Esophagus mucosa (tissue), 1 donor: Measurements from ENCODE around the gene DNAJC1. TPM values are rescaled to one million over a fixed set of nuclear protein-coding genes. Genes with fewer than 3 reads are reported as not detected.

Source experiments
- ATAC-seq: fragments of 200-7000 bp; cut with Tn5 transposase; one replicate; pipeline ENCODE4 v1.9.1; 2020
- total RNA-seq: library from RNA; stranded (reverse); gene quantifications from one replicate; pipeline ENCODE4 v1.2.4, GENCODE V29; 2023
- donor health status: DM: yes; HTN: yes; CAD: no.

Gene DNAJC1
- total RNA-seq, 1 donor from 2014 or later: 13.6 TPM

DNA sequence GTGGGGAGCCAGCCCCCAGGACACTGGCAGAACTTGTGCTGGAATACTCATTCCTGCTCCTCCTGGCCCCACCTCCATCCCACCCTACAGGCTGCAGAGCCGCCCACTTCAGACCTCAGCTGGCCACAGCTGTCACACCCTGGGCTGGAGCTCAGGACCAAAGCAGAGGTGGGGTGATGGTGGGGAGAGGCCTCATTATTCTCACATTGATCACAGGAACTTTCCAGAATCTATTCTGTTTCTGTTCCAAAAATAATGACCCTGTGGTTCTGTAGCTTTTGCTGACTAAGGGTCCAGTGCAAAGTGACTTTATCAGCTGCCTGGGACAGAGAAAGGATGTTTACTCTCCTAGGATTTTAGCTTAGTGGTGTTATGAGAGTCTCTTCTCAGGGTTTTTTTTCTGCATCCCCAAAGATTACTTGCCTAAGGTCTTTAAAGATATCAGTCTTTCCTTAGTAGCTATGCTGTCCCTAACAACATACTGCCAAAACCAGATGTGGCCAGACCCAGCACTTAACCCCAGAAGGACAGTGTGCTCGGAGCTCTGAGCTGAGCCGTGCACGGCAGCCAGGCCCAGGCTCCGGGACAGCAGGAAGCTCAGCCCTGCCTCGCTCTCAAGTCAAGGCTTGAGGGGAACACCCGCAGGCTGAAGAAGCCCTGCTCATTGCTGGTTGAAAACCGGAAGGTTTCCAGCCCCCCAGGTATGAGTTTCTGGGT is 246.2 kb downstream of the DNAJC1 start:
- no peak for ATAC-seq

DNA sequence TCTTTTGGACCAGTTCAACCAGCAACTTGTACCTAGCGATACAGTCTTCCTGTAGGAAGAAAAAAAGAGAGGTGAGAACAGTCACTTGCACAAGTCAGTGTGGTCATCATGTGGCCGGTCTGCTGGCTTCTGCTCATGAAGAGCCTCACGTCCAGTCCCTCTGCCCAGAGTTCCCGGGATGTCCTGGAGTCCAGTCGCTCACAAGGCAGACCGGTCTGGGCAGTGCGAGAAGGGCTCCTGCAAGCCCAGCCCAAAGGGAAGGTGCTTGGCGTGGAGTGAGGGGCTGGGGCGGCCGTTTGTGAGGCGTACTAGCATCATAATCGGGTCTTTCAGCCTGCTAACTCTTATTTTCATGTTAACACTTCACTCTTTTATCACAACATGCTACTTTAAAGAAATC is 246.8 kb downstream of the DNAJC1 start:
- ATAC-seq: no peak

DNA sequence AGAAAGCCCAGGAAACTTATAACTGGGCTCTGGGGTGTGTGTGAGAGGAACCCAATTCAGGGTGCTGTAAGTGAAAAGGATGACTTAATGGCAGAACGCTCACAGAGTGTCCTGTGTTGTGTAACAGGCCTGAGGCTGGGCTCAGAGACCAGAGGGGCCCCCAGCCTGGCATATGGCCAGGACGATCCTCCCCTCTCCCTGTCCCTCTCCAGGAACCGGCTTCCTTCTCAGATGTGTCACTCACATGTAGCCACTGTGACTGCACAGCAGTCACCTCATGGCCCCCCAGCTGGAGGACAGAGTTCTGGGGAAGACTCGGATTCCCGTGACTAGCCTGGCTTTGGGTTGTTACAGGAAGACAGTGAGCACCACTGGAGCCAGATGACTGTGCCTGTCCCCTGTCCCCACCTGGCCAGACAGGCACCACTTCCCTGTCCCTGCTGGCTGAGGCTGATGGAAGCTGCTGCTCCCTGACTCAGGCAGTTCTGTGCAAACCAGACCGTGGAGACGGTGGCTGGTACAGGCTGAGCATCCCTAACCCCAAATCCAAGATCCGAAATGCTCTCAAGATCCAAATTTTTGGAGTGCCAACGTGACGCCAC is 249.0 kb downstream of the DNAJC1 start:
- ATAC-seq: no peak

DNA sequence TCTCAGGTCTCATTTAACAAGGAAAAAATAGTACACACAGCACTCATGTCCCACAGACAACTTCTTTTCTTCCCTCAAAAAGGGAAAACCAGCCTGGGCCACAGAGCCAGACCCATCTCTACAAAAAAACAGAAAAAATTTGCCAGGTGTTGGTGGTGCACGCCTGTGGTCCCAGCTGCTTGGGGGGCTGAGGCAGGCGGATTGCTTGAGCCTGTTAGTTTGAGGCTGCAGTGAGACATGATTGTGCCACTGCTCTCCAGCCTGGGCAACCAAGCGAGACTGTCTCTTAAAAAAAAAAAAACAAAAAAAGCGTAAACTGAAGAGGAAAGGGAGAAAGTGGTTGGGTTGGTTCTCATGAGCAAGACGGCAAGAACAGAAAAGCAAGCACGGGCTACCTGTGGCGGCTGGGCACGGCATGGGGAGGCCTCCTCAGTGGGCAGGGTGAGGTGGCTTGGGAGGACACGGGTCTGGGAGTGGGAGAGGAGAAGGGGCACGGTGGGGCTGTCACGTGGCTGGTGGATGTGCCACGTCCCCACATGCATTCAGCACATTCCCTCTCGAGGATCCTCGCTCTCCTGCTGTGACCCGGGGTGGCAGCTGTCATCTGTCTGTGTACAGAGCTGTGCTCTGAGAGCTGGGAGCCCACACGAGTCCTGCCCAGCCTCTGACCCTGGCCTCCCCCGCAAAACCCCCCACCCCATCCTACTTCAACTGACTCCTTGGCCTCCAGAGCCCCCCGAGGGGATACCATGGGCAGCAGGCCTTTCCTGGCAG is 249.8 kb downstream of the DNAJC1 start:
- no peak for ATAC-seq

DNA sequence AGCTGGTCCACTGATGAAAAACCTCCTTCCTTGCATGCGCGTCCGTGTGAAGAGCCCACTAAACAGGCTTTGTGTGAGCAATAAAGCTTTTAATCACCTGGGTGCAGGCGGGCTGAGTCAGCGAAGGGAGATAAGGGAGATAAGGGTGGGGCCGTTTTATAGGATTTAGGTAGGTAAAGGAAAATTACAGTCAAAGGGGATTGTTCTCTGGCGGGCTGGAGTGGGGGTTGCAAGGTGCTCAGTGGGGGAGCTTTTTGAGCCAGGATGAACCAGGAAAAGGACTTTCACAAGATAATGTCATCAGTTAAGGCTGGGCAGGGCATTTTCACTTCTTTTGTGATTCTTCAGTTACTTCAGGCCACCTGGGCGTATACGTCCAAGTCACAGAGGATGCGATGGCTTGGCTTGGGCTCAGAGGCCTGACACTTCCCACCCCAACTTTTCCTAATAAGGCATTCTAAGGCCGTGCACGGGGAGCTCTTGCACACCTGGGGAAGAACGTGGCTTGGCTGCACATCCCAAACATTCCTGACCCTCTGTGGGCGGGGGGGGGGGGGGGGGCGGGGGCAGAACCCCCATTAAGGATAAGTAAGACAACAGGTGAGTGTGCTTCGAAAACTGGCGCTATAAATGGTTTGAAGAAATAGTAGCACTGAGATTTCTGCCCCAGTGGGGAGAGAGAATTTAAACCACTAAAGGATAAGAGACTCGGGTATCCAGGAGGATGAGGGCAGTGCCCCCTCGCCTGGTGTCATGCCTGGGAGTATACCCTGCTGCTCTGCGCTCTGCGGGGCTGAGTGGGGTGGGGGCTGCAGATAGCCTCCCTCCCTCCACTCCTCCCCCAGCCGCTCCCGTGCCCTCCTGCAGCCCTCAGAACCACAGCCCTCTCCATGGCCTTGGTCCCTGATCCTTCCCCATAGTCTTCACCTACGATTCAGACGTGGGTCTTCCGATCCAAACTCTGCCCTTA is 251.9 kb downstream of the DNAJC1 start:
- ATAC-seq: no peak

DNA sequence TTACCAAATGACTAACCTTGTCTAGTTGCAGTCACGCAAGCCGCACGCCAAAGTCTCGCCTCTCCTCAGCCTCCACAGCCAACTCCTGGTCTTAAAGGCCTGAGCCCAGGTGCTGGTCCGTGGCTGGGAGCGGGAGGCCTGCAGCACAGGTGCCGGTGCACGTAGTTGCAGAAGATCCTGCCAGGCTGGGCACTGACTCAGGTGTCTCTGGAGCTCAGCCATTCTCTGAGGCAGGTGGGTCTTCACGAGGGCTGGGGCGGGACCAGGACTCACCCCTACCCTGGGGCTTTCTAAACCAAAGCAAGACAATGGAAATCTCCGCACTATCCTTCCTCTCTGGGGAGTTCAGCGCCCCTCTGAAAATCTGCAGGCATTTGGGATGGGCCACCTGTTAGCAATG is 253.1 kb downstream of the DNAJC1 start:
- peak; percentile 73 for ATAC-seq

DNA sequence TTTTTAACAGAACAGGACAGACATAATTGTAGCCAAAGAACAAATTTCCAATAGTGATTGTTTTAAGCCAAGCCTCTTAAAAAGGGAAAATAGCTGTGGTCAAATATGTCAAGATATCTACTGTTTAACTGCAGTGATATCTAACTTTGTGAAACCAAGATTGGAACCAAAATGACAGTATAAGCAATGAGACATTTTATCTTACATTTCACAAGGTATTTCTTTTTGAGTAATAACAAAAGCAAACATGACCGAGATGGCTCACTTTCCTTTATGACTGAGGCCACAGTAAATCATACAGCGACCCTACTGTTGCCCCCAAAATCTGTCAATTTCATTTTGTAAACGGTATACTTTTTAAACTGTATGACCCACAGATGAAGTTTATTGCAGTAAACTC is 253.7 kb downstream of the DNAJC1 start:
- ATAC-seq: no peak

DNA sequence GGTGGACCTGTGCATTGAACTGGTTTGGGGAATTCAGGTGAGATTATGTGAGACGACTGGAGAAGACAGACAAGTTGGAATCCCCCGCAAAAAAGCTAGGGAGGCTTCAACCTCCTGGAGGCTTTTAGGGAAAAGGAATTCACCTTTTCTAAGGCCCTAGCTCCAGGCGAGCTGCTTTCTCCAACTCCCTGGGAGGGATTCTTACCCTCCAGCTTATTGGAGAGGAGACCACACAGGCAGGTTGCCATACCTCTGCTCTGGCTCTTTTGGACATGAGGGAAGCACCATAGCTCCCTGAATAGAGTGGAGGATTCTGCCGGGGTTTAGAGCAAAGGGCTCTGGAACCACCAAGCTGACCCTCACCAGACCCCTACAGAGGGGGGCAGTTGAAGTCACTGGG is 255.7 kb downstream of the DNAJC1 start:
- no peak for ATAC-seq

DNA sequence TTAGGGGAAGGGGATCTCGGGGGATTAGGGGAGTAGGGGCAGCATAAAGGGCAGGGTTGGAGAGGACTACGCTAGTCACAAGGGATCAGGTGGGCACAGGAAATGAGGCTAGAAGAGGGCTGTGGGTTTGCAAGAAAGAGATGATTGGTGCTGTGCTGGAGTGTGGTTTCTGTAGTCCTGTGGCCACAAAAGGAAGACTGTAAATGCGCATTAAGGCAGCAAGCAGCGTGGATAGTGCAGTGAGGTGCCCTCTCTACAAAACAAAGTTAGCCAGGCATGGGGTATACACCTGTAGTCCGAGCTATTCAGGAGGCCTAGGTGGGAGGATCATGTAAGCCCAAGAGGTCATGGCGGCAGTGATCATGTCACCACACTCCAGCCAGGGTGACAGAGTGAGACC is 257.4 kb downstream of the DNAJC1 start:
- no peak for ATAC-seq

DNA sequence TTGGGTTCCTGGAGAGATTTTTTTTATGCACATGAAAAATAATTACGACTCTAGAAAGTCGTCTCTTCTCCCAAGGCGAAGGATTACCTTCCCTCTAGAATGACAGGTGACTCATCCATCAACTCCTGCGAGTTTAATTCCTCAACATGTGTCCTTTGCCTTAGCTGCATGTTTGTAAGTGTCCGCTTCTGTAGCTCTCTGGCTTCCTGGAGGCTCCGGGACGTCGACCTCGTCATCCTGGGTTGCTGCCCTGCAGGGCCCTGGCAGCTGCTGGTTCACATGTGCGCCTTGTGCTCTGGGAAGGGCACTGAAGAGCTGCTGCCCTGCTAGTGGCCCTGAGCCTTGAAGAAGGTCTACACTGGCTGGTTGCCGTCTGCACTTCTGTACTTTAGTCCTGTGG is 259.3 kb downstream of the DNAJC1 start:
- peak; percentile 89 for ATAC-seq

DNA sequence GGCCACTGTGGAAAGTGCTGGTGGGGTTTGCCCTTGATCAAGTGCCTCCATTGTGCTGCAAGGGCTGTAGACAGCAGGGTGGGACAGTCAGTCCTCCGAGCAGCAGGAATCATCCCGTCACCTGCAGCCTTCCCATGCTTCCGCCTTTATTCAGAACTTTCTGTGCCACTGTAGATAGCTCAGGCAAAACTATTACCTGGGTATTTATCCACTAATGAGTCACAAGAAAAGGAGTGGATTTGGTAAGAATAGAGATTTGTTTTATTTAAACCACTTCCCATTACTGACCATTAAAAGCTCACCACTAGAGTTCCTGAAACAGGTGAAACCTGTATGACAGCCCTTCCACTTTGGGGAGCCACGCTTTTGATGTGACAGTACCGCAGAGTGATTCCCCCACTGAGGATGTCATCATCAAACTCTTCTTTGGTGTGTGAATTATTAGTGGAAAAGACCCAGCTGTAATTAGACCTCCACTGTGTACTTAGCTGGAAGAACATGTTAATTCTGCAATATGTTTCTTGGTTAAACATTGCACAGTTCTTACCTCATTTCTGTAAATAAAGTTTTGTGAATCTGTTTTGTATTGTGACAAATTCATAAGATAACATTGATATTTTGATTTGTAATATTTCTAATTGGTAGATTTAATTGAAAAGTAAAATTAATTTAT is 260.7 kb downstream of the DNAJC1 start:
- peak; percentile 75 for ATAC-seq

DNA sequence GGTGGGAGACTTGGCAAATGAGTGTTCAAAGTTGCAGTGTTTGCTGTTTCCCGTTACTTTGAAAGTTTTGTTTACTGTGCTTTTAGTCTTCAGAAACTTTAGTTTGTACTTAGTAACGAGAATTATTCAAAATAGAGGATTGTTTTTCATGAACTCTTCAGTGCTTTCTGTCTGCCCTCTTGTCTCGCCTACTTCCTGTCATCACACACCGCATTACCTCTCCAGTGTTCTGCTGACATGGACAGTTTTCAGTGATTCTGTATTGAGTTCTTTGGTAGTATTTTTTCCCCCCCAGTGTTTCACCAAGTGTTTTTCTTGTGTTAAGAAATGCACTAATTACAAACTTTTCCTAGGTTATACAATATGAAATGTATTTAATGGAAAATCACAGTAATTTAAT is 262.5 kb downstream of the DNAJC1 start:
- ATAC-seq: no peak

DNA sequence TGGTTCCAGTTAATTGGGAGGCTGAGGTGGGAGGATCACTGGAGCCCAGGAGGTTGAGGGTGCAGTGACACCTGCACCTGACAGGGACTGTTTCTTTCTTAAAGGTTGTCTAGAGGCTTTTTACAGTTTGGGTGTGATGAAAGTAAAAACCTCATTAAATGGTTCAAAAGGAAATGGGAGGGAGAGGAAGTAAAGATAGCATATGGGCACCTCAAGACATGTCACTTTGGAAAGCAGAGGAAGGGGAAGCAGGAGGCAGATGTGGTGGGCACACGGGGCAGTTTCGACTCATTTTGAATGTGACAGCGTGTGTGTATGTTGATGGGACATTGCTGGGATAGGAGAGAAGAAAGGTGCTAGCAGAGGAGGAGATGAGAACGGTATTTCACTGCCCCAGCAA is 266.4 kb downstream of the DNAJC1 start:
- ATAC-seq: no peak

DNA sequence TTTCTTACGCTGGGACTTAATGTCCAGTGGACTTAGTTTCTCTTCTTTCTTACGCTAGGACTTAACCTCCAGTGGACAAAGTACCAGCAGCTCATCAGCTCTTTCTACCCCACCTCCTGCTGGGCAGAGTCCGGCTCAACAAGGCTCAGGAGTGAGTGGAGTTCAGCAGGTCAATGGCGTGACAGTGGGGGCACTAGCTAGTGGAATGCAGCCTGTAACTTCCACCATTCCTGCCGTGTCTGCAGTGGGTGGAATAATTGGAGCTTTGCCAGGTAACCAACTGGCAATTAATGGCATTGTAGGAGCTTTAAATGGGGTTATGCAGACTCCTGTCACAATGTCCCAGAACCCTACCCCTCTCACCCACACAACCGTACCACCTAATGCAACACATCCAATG is 269.8 kb downstream of the DNAJC1 start:
- no peak for ATAC-seq

DNA sequence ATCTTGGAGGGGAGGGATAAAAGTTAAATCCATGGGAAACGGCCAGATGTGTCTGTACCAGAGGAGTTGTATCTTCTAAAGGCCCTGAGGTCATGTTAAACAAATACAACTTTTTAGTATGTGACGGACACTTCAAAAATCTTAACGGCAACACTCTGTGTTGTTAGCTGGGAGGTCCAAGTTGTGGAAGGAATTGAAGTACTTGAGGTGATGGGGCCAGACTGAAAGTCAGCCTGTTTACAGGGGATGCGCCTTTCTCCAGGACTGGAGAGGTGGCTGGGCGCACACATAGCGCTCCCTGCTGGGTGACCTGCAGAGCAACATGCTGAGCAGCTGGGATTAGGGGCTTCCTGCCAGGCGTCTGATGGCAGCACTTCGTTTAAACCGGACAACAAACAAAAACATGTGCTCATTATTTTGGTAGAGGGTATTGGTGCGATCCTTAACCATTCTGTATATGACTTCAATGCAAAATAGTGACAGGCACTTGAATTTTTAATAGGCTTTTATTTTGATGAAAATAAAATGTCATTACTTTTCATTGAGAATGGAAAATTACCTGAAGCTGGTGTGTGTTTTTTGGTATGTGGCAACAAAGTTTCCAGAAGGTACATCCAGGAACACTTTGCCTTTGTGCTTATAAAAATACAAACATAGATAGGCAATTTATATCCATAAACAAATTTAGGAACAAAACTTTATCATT is 271.3 kb downstream of the DNAJC1 start:
- peak; percentile 63 for ATAC-seq

DNA sequence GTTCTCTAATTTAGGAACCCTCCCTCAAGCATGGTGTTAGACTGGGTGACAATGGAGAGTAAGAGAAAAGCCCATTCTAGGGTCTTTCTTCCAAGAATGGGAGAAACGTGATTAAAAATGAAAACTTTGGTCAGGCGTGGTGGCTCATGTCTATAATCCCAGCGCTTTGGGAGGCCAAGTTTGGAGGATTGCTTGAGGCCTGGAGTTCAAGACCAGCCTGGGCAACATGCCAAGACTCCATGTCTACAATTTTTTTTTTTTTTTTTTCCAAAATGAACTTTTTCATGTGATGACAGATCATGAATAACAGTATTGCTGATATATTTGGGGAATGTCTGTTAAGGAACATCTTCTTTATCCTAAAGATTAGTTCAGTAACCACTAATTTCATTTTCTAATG is 274.9 kb downstream of the DNAJC1 start:
- ATAC-seq: no peak

DNA sequence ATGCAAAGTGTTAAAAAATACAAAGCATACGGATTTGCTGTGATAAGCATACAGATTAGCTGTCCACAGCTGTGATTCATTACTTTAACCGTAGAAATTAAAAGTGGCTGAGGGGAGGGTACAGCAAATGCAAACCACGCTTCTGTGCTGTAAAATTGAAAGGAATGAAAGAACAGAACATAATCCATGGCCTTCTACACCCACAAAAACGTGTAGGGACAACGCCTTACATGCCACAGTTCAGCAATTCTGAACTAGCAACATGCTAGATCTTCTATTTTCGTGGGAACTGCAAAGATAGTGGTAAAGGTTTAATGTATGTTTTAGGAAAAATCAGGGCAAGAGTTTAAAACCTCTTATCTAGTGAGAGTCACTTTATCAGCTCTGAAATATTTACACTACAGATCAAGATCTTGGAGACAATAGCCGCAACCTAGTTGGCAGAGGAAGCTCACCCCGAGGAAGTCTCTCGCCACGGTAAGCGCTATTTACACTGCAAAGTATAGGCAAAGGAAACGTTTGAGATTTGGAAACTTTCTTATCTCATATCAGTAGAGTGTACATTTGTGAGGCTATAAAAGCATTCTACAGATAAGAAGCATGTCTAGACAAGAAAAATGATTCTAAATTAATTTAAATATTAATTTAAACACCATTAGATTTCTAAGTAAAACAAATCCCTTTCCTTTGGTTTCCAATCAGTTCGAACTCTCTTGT is 275.9 kb downstream of the DNAJC1 start:
- peak; percentile 69 for ATAC-seq

DNA sequence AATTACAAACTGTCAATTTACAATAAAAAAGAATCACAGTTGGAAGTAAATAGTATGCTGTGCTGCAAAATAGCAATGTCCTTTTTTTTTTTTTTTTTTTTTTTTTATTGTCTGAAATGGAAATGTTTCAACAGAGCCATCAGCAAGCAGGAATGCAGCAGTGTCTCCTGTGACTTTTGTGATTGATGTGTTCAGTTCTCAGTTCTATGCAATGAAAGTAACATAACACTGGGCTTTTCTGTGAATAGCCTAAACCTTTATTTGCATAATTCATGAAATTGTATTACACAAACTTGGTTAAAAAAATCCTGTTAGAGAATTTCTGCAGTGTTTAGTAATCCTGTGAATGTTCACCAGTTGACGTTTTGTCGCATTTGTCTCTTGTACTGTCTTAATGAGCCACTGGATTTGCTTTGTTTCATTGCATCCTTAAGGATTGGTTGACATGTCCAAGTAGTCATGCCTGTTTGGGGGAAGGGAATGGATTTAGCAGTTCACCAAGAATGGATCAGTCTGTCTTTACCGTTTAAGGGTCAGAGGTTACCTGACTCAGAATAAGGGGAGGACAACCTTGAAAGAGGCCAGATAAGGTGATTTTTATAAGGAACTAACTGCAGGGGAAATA is 276.8 kb downstream of the DNAJC1 start:
- ATAC-seq: peak; percentile 35

DNA sequence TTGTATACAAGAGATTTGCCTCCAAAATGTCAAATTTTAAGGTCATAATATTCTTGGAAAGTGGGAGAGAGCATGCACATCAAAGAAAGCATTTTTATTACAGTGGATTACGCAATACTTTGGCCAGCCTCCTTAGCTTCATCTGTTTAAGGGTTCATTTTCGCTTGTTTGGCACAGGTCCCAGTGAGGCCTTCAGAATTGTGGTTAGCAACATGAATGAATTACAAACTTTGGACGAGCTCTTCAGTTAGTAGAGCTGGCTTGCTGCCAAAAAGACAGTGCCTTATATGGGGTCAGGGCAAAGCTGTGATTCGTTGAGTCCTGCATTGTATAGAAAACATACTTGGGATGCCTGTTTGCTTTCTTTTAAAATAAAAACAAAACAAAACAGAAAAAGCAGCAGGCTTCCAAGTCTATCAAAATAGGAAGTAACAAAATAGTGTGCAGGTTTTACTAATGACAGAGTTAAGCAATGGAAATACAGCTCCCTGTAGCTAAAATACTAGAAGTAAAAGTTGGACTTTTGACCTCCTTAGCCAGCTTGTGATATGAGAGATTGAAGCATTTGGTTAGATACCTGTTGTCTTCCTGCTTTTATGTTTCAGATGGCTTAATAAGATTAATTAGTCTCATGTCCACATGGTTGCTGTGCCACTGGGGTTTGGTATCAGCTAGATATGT is 278.7 kb downstream of the DNAJC1 start:
- peak; percentile 77 for ATAC-seq
